ENCODE measurements around the gene THSD8. TPM values are rescaled to one million over a fixed set of nuclear protein-coding genes. Genes with fewer than 3 reads are reported as not detected.
A peak's percentile ranks its signal among the peaks of the same experiment; 100 is the strongest.

THSD8 gene
- total and polyA plus RNA-seq, 2 donors (not counting 1 experiment from before 2014, with no cell fraction given), result not detected

DNA sequence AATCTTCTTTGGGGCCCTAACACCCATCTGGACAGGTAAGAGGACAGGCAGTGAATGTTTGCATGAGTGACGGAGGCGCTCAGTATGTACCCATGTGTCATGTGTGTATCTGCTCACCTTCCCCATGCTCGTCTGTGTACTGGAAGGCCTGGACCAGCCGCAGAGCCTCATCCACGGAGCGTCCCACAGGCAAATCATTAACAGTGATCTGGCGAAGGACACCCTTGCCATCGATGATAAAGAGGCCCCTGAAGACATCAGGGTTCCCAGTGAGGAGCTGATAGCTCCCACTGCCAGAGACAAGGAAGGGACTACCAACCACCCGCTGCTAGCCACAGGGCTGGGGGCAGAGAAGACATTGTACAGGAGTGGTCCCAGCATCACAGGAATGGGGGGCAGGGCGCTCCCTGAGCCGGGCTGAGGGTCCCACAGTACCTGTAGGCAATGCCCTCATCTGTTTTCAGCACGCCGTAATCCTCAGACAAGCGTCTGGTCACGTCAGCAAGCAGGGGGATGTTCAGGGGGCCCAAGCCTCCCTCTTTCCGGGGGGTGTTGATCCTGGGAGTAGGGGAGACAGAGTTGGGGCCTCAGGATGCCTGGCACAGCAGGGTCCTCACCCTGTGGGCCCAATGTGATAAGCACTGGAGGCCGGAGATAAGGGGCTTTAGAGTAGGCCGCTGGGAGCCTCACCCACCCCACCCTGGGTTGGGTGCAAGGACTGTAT, 2.0 kb upstream of the THSD8 start:
- H3K4me3 ChIP-seq (ENCODE audit: control extremely low read depth in 1 of 5, extremely low read depth in 1 of 5, insufficient read depth in 1 of 5, low read depth in 2 of 5, low read length in 4 of 5), result no peak overlapping the region

DNA sequence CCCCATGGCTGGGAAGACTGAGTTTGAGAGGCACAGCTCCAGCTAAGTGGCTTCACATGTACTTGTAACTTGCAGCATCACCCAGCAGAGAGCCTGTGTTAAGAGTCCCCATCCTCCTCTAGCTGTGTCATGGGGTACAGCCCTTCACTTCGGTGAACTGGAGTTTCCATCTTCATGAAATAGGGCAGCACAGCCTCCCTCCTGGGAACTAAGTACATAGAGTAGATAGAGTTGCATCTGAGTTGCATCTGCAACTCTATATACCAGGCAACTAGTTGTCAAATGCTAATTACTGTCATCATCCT, 1.5 kb upstream of the THSD8 start:
- no peaks in the 10 kb centered on the region for H3K9me3 Mint-ChIP-seq (ENCODE audit: insufficient read depth)
- peaks cover 28 to 36% of the 10 kb centered on the region in 2 donors for H3K4me1 ChIP-seq (ENCODE audit: control insufficient read depth in 2 of 2, insufficient read depth in 2 of 2, low read length in 2 of 2)
- ChIA-PET POLR2A (interaction anchor here (0.6 to 1.9 kb wide), 3 partner anchors 9 to 105 kb away, joined by 4 to 10 read pairs (median 5); partner anchors contain the start of gene JUNB), CTCF (interaction anchor here (0.6 to 17.9 kb wide), 5 partner anchors 9 to 296 kb away, joined by 3 to 1147 read pairs (median 3); partner anchors contain the start of genes HOOK2 and JUNB)
- H3K4me2 ChIP-seq (replicated peaks; ENCODE audit: low read depth, low read length, poor library complexity, severe bottlenecking), result peak overlapping the region; percentile 100
- peak overlapping the region; percentile 88 for H3K4me3 Mint-ChIP-seq
- H4K20me1 ChIP-seq (ENCODE audit: control insufficient read depth, insufficient read depth, low read length, poor library complexity, severe bottlenecking), result no peaks in the 10 kb centered on the region
- H3K79me2 ChIP-seq (ENCODE audit: control insufficient read depth, insufficient read depth, low read length), result peaks cover 8% of the 10 kb centered on the region
- intact Hi-C loops (cut with micrococcal nuclease), result no loop called here
- no peak overlapping the region for H3K4me3 ChIP-seq (ENCODE audit: control extremely low read depth in 1 of 5, extremely low read depth in 1 of 5, insufficient read depth in 1 of 5, low read depth in 2 of 5, low read length in 4 of 5)
- TF ChIP-seq, protein P1, sequence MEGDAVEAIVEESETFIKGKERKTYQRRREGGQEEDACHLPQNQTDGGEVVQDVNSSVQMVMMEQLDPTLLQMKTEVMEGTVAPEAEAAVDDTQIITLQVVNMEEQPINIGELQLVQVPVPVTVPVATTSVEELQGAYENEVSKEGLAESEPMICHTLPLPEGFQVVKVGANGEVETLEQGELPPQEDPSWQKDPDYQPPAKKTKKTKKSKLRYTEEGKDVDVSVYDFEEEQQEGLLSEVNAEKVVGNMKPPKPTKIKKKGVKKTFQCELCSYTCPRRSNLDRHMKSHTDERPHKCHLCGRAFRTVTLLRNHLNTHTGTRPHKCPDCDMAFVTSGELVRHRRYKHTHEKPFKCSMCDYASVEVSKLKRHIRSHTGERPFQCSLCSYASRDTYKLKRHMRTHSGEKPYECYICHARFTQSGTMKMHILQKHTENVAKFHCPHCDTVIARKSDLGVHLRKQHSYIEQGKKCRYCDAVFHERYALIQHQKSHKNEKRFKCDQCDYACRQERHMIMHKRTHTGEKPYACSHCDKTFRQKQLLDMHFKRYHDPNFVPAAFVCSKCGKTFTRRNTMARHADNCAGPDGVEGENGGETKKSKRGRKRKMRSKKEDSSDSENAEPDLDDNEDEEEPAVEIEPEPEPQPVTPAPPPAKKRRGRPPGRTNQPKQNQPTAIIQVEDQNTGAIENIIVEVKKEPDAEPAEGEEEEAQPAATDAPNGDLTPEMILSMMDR (IDR thresholded peaks at IDR 0.05), result no peak
- H3K27ac Mint-ChIP-seq, result no peak overlapping the region
- H3K27ac ChIP-seq (ENCODE audit: low read length in 2 of 2), result no peak overlapping the region
- peaks cover 0 to 3% of the 10 kb centered on the region in 2 experiments for H3K36me3 ChIP-seq (replicated peaks in 1 of 2; ENCODE audit: control extremely low read depth in 1 of 2, control insufficient read depth in 1 of 2, extremely low read depth in 1 of 2, insufficient read depth in 2 of 2, low read length in 1 of 2)
- no CpG with 5 or more reads among the region's 1 CpG for WGBS (ENCODE audit: insufficient coverage)
- ATAC-seq (ENCODE audit: low read depth) (no peak), DNase-seq (no peak)
- H2AFZ ChIP-seq (ENCODE audit: insufficient read depth, low read depth, low read length, poor library complexity, severe bottlenecking), result no peak overlapping the region
- H3K9ac ChIP-seq (ENCODE audit: low read length), result peak overlapping the region; percentile 87
- H3K9me3 ChIP-seq (ENCODE audit: control extremely low read depth in 1 of 3, control insufficient read depth in 2 of 3, insufficient read depth in 1 of 3, low read length in 2 of 3), result no peaks in the 10 kb centered on the region
- peaks cover 3% of the 10 kb centered on the region for H3K27me3 Mint-ChIP-seq
- no peaks in the 10 kb centered on the region for H3K27me3 ChIP-seq (replicated peaks in 1 of 4; ENCODE audit: control extremely low read depth in 1 of 4, control insufficient read depth in 3 of 4, insufficient read depth in 4 of 4, low read length in 3 of 4)
- H3K4me1 Mint-ChIP-seq, result peaks cover 30% of the 10 kb centered on the region

More for the DNA sequence above, 2.0 kb upstream of the THSD8 start:
- H3K27ac ChIP-seq (ENCODE audit: low read length in 2 of 2), result no peak overlapping the region
- peaks cover 3% of the 10 kb centered on the region for H3K27me3 Mint-ChIP-seq
- 95% methylated on average over 18 of the region's 18 CpGs for WGBS (ENCODE audit: insufficient coverage)
- no peak for ATAC-seq (ENCODE audit: low read depth)
- no peak overlapping the region for H3K9ac ChIP-seq (ENCODE audit: low read length)
- intact Hi-C loops (cut with micrococcal nuclease), result no loop called here
- H3K9me3 Mint-ChIP-seq (ENCODE audit: insufficient read depth), result no peaks in the 10 kb centered on the region
- no peak for DNase-seq
- peak overlapping the region; percentile 88 for H3K4me3 Mint-ChIP-seq
- H3K27me3 ChIP-seq (replicated peaks in 1 of 4; ENCODE audit: control extremely low read depth in 1 of 4, control insufficient read depth in 3 of 4, insufficient read depth in 4 of 4, low read length in 3 of 4), result no peaks in the 10 kb centered on the region
- no peaks in the 10 kb centered on the region for H4K20me1 ChIP-seq (ENCODE audit: control insufficient read depth, insufficient read depth, low read length, poor library complexity, severe bottlenecking)
- no peak overlapping the region for H3K27ac Mint-ChIP-seq
- H3K4me2 ChIP-seq (replicated peaks; ENCODE audit: low read depth, low read length, poor library complexity, severe bottlenecking), result no peak overlapping the region
- no peak for TF ChIP-seq EZH2 (IDR thresholded peaks at IDR 0.05; ENCODE audit: borderline replicate concordance, insufficient read depth, low read depth, low read length, poor library complexity, severe bottlenecking)
- TF ChIP-seq, protein P1 (IDR thresholded peaks at IDR 0.05), result no peak
- H2AFZ ChIP-seq (ENCODE audit: insufficient read depth, low read depth, low read length, poor library complexity, severe bottlenecking), result no peak overlapping the region
- peaks cover 30% of the 10 kb centered on the region for H3K4me1 Mint-ChIP-seq
- peaks cover 8% of the 10 kb centered on the region for H3K79me2 ChIP-seq (ENCODE audit: control insufficient read depth, insufficient read depth, low read length)
- no peaks in the 10 kb centered on the region for H3K9me3 ChIP-seq (ENCODE audit: control extremely low read depth in 1 of 3, control insufficient read depth in 2 of 3, insufficient read depth in 1 of 3, low read length in 2 of 3)
- POLR2A ChIA-PET, result interaction anchor here (0.6 to 1.9 kb wide), 4 partner anchors 9 to 299 kb away, joined by 4 to 10 read pairs (median 6); partner anchors contain the start of gene JUNB
- H3K4me1 ChIP-seq (ENCODE audit: control insufficient read depth in 2 of 2, insufficient read depth in 2 of 2, low read length in 2 of 2), result peaks cover 31 to 40% of the 10 kb centered on the region in 2 donors
- CTCF ChIA-PET, result interaction anchor here (0.6 to 17.9 kb wide), 5 partner anchors 8 to 63 kb away, joined by 3 to 1147 read pairs (median 3); partner anchors contain the start of genes HOOK2 and JUNB
- H3K36me3 ChIP-seq (replicated peaks in 1 of 2; ENCODE audit: control extremely low read depth in 1 of 2, control insufficient read depth in 1 of 2, extremely low read depth in 1 of 2, insufficient read depth in 2 of 2, low read length in 1 of 2), result peaks cover 0 to 3% of the 10 kb centered on the region in 2 experiments
